GM12874 (cell line): ENCODE results near the gene ATP9A.

Source experiments
- TF ChIP-seq, protein P1 (sequence below): IDR thresholded peaks from 2 replicates; pipeline ENCODE4 v1.5.1; 2011; ENCODE audit warnings: low read depth, mild to moderate bottlenecking, control low read depth, low read length, moderate library complexity; ENCODE audit not compliant: insufficient read depth

Gene ATP9A

DNA sequence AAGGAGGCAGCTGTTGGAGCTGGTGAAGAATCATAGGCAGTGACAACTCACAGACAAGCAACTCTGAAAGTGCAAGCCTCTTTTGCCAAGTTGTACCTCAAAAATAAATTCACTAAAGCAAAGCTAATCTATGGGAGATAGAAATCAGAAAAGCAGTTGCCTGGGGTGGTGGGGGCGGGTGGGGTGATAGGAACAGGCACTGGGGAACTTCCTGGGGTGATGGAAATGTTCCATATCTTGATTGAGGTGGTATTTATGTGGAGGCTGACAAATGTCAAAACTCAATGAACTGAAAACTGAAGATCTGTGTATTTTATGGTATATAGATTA is 52.4 kb downstream of the ATP9A start:
- TF ChIP-seq, protein P1, sequence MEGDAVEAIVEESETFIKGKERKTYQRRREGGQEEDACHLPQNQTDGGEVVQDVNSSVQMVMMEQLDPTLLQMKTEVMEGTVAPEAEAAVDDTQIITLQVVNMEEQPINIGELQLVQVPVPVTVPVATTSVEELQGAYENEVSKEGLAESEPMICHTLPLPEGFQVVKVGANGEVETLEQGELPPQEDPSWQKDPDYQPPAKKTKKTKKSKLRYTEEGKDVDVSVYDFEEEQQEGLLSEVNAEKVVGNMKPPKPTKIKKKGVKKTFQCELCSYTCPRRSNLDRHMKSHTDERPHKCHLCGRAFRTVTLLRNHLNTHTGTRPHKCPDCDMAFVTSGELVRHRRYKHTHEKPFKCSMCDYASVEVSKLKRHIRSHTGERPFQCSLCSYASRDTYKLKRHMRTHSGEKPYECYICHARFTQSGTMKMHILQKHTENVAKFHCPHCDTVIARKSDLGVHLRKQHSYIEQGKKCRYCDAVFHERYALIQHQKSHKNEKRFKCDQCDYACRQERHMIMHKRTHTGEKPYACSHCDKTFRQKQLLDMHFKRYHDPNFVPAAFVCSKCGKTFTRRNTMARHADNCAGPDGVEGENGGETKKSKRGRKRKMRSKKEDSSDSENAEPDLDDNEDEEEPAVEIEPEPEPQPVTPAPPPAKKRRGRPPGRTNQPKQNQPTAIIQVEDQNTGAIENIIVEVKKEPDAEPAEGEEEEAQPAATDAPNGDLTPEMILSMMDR = no peak

DNA sequence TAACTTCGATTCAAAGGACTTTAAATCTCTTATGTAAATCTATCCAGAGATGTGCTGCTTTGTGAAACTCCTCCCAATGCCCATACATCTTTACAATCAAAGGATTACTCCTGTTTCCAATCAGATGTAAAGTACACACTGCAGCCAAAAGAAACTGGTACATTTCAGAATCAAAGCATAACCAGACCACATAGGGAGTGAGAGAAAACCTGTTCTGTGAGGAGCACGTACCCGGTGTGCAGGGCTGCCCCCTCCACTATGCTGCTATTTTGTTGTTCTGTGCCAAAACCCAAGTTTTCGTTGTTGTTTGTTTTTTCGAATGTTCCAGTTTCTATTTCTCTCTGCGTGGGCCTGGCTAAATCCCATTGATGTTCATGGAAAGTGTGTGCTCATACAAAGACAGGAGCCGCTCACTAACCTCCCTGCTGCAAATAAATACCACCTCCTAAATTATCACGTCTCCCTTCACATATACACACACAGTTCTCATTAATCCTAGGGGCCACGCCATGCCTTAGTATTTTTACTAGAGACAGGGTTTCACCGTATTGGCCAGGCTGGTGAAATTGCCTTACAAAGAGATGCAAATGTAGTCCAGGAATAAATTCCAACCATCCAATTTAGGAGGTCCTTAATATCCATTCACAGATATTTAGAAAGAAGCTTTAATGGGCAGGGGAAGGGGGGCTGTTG is 52.9 kb downstream of the ATP9A start:
- TF ChIP-seq, protein P1 = no peak

DNA sequence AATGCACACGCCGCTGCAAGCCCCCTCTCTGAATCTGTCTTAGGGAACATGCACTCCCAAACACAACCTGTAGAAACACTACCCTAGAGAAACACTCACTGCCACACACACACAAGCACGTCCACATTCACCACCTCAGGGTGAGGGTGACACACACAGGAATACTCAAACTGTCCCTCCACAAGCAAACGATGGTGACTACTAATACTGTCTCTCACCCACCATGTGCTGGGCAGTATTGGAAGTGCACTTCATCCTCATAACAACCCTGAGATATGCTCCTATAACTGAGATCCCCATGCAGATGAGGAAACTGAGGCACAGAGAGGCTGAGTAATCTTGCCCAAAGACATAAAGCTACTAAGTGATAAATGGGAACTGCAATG is 55.0 kb downstream of the ATP9A start:
- TF ChIP-seq, protein P1 = no peak

DNA sequence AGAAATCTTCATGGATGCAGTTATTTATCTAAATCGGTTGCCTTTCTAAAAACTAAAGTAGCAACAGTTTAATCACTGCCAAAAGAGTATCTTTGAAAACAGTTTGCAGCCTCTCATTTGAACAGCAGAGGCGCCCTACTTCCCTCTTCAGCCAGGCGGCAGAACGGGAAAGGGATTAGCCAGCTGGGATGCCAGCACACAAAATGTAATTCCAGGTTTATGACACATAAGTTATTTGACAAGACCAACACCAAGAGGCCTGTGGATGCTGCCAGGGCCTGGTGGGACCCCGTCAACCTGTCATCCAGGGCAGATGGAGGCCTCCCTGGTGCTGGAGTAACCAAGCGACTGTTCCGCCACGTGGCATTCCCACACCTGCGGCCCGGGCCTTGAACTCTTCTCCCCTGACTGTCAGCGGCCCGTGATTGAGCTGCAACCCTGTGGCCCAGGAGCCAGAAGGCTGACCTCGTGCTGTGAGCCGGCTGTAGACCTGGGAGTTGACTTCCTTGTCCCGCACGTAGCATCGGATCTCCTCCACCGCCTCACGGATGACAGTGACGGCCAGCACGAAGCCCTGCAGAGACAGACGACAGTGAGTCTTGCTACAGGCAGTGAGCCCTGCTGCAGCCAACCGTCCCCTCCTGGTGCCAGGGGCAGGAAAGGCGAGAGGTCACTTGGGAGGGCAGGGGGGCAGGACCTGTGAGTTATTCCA is 55.5 kb downstream of the ATP9A start:
- TF ChIP-seq, protein P1 = 0 out of 2 replicates have a peak, but pooled peaks have one; percentile 17

DNA sequence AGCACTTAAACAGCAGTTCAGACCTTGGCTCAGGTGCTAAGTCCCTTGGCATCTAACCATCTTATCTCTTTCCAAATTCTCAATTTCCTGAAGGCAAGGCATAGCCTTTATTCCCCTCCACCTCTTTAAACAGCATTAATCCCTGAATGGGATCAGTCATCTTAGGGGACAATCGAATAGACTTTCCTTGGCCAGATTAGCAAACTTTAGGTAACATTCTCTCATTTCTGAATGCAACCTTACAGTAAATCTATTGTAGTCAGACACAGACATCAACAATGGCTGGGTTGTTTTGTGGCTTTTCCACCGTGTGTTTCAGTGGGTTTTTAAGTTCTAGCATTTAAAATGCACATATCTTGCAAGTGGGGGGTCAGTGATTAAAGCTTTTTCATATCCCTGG is 56.8 kb downstream of the ATP9A start:
- TF ChIP-seq, protein P1 = no peak

DNA sequence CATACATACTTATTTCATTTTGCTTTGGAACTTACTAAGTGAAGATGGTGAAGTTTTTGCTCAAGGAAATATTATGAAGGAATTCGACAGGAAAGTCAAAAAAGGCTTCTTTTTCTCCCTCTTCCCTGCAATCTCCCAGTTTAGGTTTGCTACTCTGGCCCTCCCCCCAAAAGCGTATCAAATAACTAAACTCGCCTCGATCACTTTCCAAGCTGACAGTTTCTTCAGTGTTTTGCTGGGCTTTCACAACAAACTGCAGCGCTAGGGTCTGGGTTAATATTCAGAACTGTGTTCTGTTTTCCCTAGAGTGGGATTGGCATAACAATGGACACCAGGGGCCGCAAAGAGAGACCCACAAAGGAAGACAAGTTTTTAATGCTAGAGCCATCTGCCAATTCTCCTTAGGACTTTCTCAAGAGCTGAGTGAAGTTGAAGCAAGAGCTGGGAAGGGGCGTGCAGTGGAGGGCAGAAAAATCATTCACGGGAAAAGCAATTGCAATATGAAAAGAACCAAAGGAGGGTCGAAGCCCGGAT is 57.8 kb downstream of the ATP9A start:
- TF ChIP-seq, protein P1 = no peak

DNA sequence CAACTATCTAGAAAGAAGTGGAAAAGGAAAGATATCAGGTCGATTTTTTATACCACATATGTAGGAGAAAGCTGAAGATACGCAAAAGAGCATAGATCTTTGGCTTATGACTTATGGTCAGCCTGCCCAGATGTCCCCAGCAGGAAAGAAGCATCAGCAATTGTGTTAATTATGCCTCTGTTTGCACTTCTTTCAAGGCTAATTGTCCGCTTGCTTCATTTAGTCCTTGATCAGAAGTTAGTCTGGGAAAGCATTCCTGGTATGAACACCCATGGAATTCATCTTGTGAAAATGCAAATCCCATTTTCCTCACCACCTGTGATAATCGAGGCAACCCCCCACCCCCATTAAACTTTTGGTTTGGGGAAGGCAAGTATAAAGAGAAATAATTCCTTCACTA is 62.8 kb downstream of the ATP9A start:
- TF ChIP-seq, protein P1 = no peak
